ENCODE measurements around the gene ZMIZ1.

Gene ZMIZ1

GRCh38 chr10:79170993-79171392 is 102.2 kb downstream of the ZMIZ1 start:
- no peak for DNase-seq (ENCODE audit: low read depth)
- no peak for TF ChIP-seq CTCF (conservative IDR thresholded peaks at IDR 0.05; ENCODE audit: control insufficient read depth, insufficient read depth, low read depth, low read length)

GRCh38 chr10:79171504-79171903 is 102.7 kb downstream of the ZMIZ1 start:
- TF ChIP-seq CTCF (conservative IDR thresholded peaks at IDR 0.05; ENCODE audit: control insufficient read depth, insufficient read depth, low read depth, low read length), result no peak
- DNase-seq (ENCODE audit: low read depth), result no peak
- no peak overlapping the region for H3K4me3 ChIP-seq (ENCODE audit: control insufficient read depth, low read depth, low read length)

More at GRCh38 chr10:79170993-79171392, 102.2 kb downstream of the ZMIZ1 start:
- no peak overlapping the region for H3K4me3 ChIP-seq (ENCODE audit: control insufficient read depth, low read depth, low read length)

- no peak overlapping the region for H3K4me3 ChIP-seq (ENCODE audit: control insufficient read depth, low read depth, low read length)
- no peak for DNase-seq (ENCODE audit: low read depth)
- no peak for TF ChIP-seq CTCF (conservative IDR thresholded peaks at IDR 0.05; ENCODE audit: control insufficient read depth, insufficient read depth, low read depth, low read length)
These were observed 104.1 kb downstream of the ZMIZ1 start for GRCh38 chr10:79172881-79173280.

GRCh38 chr10:79173582-79174262 is 105.0 kb downstream of the ZMIZ1 start:
- DNase-seq (ENCODE audit: low read depth), result no peak
- no peak for TF ChIP-seq CTCF (conservative IDR thresholded peaks at IDR 0.05; ENCODE audit: control insufficient read depth, insufficient read depth, low read depth, low read length)
- no peak overlapping the region for H3K4me3 ChIP-seq (ENCODE audit: control insufficient read depth, low read depth, low read length)

- DNase-seq (ENCODE audit: low read depth), result peak; percentile 79
- no peak overlapping the region for H3K4me3 ChIP-seq (ENCODE audit: control insufficient read depth, low read depth, low read length)
- TF ChIP-seq CTCF (conservative IDR thresholded peaks at IDR 0.05; ENCODE audit: control insufficient read depth, insufficient read depth, low read depth, low read length), result no peak
These were observed 107.3 kb downstream of the ZMIZ1 start for GRCh38 chr10:79176052-79176501.

- TF ChIP-seq CTCF (conservative IDR thresholded peaks at IDR 0.05; ENCODE audit: control insufficient read depth, insufficient read depth, low read depth, low read length), result no peak
- no peak overlapping the region for H3K4me3 ChIP-seq (ENCODE audit: control insufficient read depth, low read depth, low read length)
- no peak for DNase-seq (ENCODE audit: low read depth)
These were observed 108.3 kb downstream of the ZMIZ1 start for GRCh38 chr10:79176949-79177602.
